ENCODE results near the gene HNRNPC.
"Not testable (repeated sequence)": the region's sequence is repeated elsewhere in the genome, so short reads cannot be mapped to it uniquely, and the experiment has no call there.

The HNRNPC gene

DNA sequence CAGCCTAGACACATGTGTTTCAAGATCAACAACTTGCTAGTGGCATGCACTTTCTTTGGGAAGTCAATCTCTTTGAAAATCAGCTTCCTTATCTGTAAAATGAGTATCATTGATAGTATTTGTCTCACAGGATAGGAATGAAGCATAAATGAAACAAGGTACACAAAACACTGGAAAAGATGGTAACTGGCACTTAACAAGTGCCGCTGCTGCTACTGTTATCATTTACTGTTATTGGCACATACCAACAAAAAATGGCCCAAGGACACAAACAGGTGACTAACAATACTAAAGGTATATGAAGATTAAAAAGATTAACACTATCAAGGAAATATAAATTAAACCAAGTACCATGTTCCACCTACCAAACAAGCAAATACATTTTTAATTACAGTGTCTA, 20.9 kb downstream of the HNRNPC start:
- no peak for DNase-seq (ENCODE audit: low read depth in 3 of 3, low spot score in 1 of 3)

DNA sequence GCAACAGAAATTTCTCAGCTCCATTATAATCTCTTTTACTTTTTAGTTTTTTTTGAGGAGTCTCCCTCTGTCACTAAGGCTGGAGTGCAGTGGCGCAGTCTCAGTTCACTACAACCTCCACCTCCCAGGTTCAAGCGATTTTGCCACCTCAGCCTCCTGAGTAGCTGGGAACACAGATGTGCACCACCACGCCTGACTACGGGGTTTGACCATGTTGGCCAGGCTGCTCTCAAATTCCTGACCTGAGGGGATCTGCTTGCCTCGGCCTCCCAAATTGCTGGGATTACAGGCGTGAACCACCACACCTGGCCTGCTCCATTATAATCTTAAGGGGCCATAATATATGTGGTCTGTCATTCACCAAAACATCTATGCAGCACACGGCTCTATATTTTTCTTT, 23.4 kb downstream of the HNRNPC start:
- DNase-seq (ENCODE audit: low read depth in 3 of 3, low spot score in 1 of 3), result no peak

DNA sequence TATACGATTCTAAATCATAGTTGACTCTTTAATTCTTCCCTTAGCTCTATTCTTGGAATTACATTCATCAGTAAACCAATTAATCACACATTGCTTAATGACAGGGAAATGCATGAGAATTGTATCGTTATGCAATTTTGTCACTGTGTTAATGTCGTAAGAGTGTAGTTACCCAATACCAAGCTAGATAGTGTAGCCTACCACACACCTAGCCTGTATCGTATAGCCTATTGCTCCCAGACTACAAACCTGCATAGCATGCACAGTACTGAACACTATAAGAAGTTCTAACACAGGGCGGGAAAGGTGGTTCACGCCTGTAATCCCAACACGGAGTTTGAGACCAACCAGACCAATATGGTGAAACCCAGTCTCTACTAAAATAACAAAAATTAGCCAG, 24.7 kb downstream of the HNRNPC start:
- DNase-seq (ENCODE audit: low read depth in 3 of 3, low spot score in 1 of 3), result no peak

- DNase-seq (ENCODE audit: low read depth in 3 of 3, low spot score in 1 of 3), result no peak
Observed at GRCh38 chr14:21241218-21241819, 27.9 kb downstream of the HNRNPC start.

GRCh38 chr14:21240417-21240816, 28.8 kb downstream of the HNRNPC start:
- DNase-seq (ENCODE audit: low read depth in 3 of 3, low spot score in 1 of 3), result no peak

GRCh38 chr14:21238823-21239518, 30.3 kb downstream of the HNRNPC start:
- DNase-seq (ENCODE audit: low read depth in 3 of 3, low spot score in 1 of 3), result no peak

DNA sequence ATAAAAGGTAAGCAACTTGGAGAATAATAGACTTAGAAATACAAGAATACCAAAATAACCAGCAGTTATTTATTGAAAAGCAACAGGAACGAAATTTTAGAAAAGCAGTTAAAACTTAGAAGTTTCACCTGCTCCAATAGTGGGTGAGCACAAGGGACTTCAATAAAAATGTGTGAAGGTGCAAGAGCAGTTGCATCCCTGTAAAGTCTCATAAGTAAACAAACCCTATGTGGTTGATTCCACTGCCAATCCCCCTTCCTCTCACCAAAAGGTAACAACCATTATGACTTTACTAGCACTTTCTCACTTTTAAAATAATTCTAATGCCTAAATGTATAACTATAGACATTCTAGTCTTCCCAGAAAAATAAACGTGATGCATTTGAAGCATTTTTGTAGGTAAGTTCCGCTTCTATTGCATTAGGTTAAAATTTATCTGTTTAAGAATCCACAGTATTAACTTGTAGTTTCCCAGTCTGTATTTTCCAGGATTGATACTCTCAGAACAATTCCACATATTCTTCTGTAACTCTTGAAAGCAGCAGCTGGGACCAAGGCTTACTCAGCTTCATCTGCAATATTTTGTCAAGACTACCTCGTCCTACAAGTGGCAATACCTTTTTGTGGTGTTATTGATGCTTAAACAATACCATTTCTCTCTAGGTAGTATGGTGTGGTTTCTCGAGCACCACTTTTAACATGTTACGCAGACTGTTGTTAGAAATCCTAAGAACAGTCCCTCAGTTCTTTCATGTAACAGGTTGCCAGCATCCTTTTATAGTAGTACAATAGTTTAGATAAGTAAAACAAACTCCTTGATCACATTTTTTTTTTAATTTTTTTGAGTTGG, 32.1 kb downstream of the HNRNPC start:
- no peak for DNase-seq (ENCODE audit: low read depth in 3 of 3, low spot score in 1 of 3)

DNA sequence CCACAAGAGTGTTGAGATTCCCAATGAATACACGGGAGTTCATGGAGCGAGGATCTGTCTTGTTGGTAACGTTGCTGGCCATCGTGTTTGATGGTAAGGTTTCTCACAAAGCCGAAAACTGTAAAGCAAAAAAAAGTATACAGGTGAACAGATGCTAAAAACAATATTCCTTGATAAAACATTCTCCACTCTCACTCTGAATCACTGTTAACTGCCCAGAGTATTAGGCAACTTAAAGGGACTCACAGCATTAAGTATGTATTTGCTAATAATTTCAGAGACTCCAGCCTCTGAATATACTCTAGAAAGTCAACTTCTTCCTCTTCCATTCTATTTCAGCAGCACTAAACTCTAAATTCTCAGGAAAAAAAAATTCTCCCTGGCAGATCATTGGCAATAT, 35.1 kb downstream of the HNRNPC start:
- DNase-seq (ENCODE audit: low read depth in 3 of 3, low spot score in 1 of 3), result no peak

- no peak for DNase-seq (ENCODE audit: low read depth in 3 of 3, low spot score in 1 of 3)
Observed at GRCh38 chr14:21233457-21234076, 35.7 kb downstream of the HNRNPC start.

DNA sequence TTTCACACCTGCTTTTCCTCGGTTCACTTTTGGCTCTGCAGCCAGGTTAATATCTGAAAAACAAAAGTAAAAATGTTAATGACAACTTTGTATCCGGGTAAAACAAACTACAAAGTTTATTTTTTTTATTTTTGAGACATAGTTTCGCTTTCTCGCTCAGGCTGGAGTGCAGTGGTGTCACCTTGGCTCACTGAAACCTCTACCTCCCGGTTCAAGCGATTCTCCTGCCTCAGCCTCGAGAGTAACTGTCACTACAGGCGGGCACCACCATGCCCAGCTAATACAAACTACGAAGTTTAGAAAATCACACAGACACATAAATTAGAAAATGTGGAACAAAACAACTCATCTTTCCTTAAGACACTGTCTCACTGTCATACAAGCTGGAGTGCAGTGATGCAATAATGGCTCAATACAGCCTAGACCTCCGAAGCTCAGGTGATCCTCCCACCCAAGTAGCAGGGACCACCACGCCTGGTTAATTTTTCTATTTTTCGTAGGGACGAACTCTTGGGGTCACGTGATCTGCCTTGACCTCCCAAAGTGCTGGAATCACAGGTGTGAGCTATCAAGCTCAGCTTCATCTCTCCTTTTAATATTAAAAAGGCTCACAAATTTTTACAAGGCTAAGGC, 38.1 kb downstream of the HNRNPC start:
- no peak for DNase-seq (ENCODE audit: low read depth in 3 of 3, low spot score in 1 of 3)

GRCh38 chr14:21229821-21230220, 39.4 kb downstream of the HNRNPC start:
- DNase-seq (ENCODE audit: low read depth in 3 of 3, low spot score in 1 of 3), result no peak

- DNase-seq (ENCODE audit: low read depth in 3 of 3, low spot score in 1 of 3), result no peak
Observed at GRCh38 chr14:21227981-21228380, 41.3 kb downstream of the HNRNPC start.

- no peak for DNase-seq (ENCODE audit: low read depth in 3 of 3, low spot score in 1 of 3)
Observed at GRCh38 chr14:21227150-21227549, 42.1 kb downstream of the HNRNPC start.

GRCh38 chr14:21226467-21226866, 42.8 kb downstream of the HNRNPC start:
- no peak for DNase-seq (ENCODE audit: low read depth in 3 of 3, low spot score in 1 of 3)

- DNase-seq (ENCODE audit: low read depth in 3 of 3, low spot score in 1 of 3), result not testable (repeated sequence)
Observed at GRCh38 chr14:21225164-21225563, 44.1 kb downstream of the HNRNPC start.

GRCh38 chr14:21220874-21221477, 48.3 kb downstream of the HNRNPC start:
- DNase-seq (ENCODE audit: low read depth in 3 of 3, low spot score in 1 of 3), result no peak

GRCh38 chr14:21219561-21220111, 49.6 kb downstream of the HNRNPC start:
- DNase-seq (ENCODE audit: low read depth in 3 of 3, low spot score in 1 of 3), result no peak

DNA sequence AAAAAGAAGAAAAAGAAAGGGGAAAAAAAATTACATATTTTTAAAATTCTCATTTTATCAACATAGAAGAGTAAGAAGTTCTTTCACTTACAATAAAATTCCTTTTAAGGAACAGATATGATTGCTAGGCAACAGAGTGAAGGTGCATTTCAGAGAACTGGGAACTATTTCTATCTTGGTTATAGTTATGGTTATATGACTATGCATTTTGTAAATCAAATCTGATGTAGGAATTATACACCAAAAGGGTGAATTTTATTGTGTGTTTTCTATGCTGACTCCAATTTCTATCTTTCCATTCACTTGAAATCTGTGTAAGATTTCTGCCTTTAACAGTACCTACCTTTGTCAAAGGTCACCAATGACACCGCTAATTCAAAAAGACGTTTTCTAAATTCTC, 50.1 kb downstream of the HNRNPC start:
- no peak for DNase-seq (ENCODE audit: low read depth in 3 of 3, low spot score in 1 of 3)

DNA sequence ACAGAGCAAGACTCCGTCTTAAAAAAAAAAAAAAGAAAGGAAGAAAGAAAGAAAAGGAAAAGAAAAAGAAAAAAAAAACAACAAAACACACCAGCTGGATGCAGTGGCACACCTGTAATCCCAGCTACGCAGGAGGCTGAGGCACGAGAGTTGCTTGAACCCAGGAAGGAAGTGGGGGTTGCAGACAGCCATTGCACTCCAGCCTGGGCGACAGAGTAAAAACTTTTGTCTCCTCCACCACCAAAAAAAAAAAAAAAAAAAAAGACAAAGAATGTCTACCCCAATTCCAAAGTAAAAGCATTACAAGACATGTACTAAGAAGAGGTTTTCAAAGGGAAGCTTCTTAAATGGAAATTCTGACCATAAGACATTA, 53.4 kb downstream of the HNRNPC start:
- DNase-seq (ENCODE audit: low read depth in 3 of 3, low spot score in 1 of 3), result no peak

DNA sequence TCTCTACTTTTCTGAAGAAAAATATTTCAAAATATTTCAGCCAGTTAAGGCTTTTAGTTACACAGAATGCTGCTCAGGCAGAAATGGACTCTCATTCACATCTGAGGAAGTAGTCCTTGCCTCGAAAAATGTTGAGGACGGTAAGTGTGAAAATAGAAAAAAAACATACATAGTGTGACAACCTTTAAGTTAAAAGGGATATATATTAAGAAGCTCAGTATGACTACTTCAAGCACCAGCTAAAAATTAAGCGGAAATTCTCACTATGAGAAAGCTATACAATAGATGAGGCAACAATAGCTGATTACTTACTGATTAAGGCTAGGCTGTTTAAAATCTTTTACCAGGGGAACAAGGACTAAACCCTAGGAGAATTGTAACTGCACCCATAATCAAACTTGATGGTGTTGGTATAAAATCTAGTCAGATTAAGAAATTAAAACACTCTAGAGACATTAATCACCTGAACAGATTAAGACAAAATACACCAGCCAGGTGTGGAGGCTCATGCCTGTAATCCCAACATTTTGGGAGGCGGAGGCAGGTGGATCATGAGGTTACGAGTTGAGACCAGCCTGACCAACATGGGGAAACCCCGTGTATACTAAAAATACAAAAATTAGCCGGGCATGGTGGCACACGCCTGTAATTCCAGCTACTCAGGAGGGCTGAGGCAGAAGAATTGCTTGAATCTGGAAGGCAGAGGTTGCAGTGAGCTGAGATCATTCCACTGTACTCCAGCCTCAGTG, 53.9 kb downstream of the HNRNPC start:
- DNase-seq (ENCODE audit: low read depth in 3 of 3, low spot score in 1 of 3), result no peak

All from stimulated activated CD4-positive, alpha-beta T cell treated with anti-CD3 and anti-CD28 coated beads, TNF-alpha, amount 100 ng/mL, for 1 hour (primary cell).